Nephron (organoid): Measurements from ENCODE around the gene NQO2.
"Not testable (repeated sequence)": the region's sequence is repeated elsewhere in the genome, so short reads cannot be mapped to it uniquely, and the experiment has no call there.

ENCODE experiments used
- H3K27ac Mint-ChIP-seq, 3 experiments: 2 replicates each; pipeline ENCODE4 v1.8.0; 2020; ENCODE audit warnings: mixed read lengths in 3 of 3, mild to moderate bottlenecking in 2 of 3, moderate library complexity in 1 of 3
- H3K27me3 Mint-ChIP-seq: 2 replicates; pipeline ENCODE4 v1.8.0; 2021; ENCODE audit warnings: low read depth, mild to moderate bottlenecking, moderate library complexity, mixed read lengths
- H3K36me3 Mint-ChIP-seq: 2 replicates; pipeline ENCODE4 v1.8.0; 2020; ENCODE audit warnings: low read depth, mixed read lengths
- H3K4me1 Mint-ChIP-seq: 2 replicates; pipeline ENCODE4 v1.8.0; 2020; ENCODE audit warnings: mixed read lengths
- H3K4me3 Mint-ChIP-seq, 3 experiments: 2 replicates each; pipeline ENCODE4 v1.8.0; 2020; ENCODE audit warnings: mild to moderate bottlenecking in 3 of 3, mixed read lengths in 3 of 3, moderate library complexity in 2 of 3
- H3K9me3 Mint-ChIP-seq: 2 replicates; pipeline ENCODE4 v1.8.0; 2020; ENCODE audit warnings: mixed read lengths
- CTCF ChIP-seq, 3 experiments: fragments of 200-600 bp; sonication (generic); IDR thresholded peaks; one replicate each; pipeline ENCODE4 v1.5.0; 2021; ENCODE audit warnings: antibody characterized with exemption in 3 of 3; ENCODE audit not compliant: unreplicated experiment in 3 of 3

Gene NQO2

GRCh38 chr6:3023663-3024483, 24.2 kb downstream of the NQO2 start:
- H3K4me1 Mint-ChIP-seq, result peaks cover 7% of the 10 kb centered on the region
- H3K27me3 Mint-ChIP-seq, result peaks cover 6% of the 10 kb centered on the region
- H3K27ac Mint-ChIP-seq, result peak overlapping the region; percentile 22 to 36 (median 29)
- peak overlapping the region in 1 of 3 experiments; percentile 28 for H3K4me3 Mint-ChIP-seq
- TF ChIP-seq CTCF (IDR thresholded peaks at IDR 0.05; ENCODE audit: unreplicated experiment in 3 of 3), result no peak
- no peaks in the 10 kb centered on the region for H3K9me3 Mint-ChIP-seq
- peaks cover 27% of the 10 kb centered on the region for H3K36me3 Mint-ChIP-seq

- H3K9me3 Mint-ChIP-seq, result no peaks in the 10 kb centered on the region
- TF ChIP-seq CTCF (IDR thresholded peaks at IDR 0.05; ENCODE audit: unreplicated experiment in 3 of 3), result no peak
- peaks cover 3% of the 10 kb centered on the region for H3K27me3 Mint-ChIP-seq
- no peak overlapping the region for H3K4me3 Mint-ChIP-seq
- H3K36me3 Mint-ChIP-seq, result peaks cover 11% of the 10 kb centered on the region
- peak overlapping the region in 2 of 3 experiments; percentile 28 to 34 for H3K27ac Mint-ChIP-seq
- H3K4me1 Mint-ChIP-seq, result peaks cover 7% of the 10 kb centered on the region
Measured at GRCh38 chr6:3026791-3027626, 27.3 kb downstream of the NQO2 start.

- H3K9me3 Mint-ChIP-seq, H3K4me3 Mint-ChIP-seq, H3K4me1 Mint-ChIP-seq, H3K27ac Mint-ChIP-seq, H3K27me3 Mint-ChIP-seq, H3K36me3 Mint-ChIP-seq: not testable (repeated sequence)
Measured at GRCh38 chr6:3028156-3028555, 28.5 kb downstream of the NQO2 start.

GRCh38 chr6:3031857-3032640, 32.4 kb downstream of the NQO2 start:
- Mint-ChIP-seq H3K4me3 (no peak overlapping the region), H3K9me3 (peaks cover 12% of the 10 kb centered on the region), H3K36me3 (no peaks in the 10 kb centered on the region), H3K4me1 (no peaks in the 10 kb centered on the region), H3K27me3 (no peaks in the 10 kb centered on the region), H3K27ac (no peak overlapping the region)
- no peak for TF ChIP-seq CTCF (IDR thresholded peaks at IDR 0.05; ENCODE audit: unreplicated experiment in 3 of 3)

GRCh38 chr6:3032986-3033385, 33.3 kb downstream of the NQO2 start:
- Mint-ChIP-seq H3K4me3 (no peak overlapping the region), H3K36me3 (no peaks in the 10 kb centered on the region), H3K27me3 (no peaks in the 10 kb centered on the region), H3K4me1 (no peaks in the 10 kb centered on the region), H3K27ac (no peak overlapping the region), H3K9me3 (peaks cover 12% of the 10 kb centered on the region)
- no peak for TF ChIP-seq CTCF (IDR thresholded peaks at IDR 0.05; ENCODE audit: unreplicated experiment in 3 of 3)

- Mint-ChIP-seq H3K36me3 (no peaks in the 10 kb centered on the region), H3K9me3 (peaks cover 12% of the 10 kb centered on the region), H3K27ac (no peak overlapping the region), H3K4me3 (no peak overlapping the region), H3K4me1 (no peaks in the 10 kb centered on the region), H3K27me3 (no peaks in the 10 kb centered on the region)
- TF ChIP-seq CTCF (IDR thresholded peaks at IDR 0.05; ENCODE audit: unreplicated experiment in 3 of 3), result no peak
Measured at GRCh38 chr6:3033652-3034051, 34.0 kb downstream of the NQO2 start.
